LNCAP (cell line): ENCODE results near the gene C2orf76.
A peak's percentile ranks its signal among the peaks of the same experiment; 100 is the strongest.

Experiments
- TF ChIP-seq, protein P1 (sequence below): fragments of 450-650 bp; IDR thresholded peaks from 2 replicates; pipeline ENCODE4 v1.5.1; 2017; ENCODE audit warnings: mild to moderate bottlenecking

C2orf76 gene

DNA sequence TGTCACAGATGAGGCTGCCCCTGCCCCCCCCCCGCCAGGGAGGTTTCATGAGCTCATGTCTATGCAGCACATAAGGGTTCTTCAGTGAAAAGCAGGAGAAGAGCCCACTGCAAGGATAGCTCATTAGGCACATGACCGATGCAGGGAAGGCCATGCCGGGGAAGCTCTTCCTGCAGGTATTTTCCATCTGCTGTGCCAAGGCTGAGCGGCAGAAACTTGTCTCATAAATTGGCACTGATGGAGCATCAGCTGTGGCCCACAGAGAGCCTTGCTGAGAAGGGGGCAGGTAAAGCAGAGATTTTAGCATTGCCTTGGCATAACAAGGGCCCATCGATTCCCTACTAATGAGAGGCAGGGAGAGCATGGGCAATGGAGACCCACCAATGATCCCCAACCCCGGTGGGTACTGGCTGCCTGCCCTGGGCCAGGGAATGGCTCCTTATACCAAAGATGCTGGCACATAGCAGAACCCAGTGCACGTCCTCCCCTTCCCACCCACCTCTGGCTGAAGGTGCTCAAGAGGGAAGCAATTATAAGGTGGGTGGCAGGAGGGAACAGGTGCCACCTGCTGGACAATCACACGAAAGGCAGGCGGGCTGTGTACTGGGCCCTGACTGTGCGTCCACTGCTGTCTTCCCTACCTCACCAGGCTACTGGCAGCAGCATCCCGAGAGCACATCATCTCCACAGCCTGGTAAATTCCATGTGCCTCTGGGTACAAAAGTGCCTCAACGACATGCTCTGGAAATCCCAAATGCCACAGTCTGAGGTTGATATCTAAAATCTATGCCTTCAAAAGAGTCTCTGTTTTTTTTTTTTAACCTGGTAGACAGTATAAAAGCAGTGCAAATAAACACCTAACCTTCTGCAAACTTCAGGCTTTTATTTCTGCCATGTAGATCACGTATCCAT lies 101.6 kb downstream of the C2orf76 start:
- TF ChIP-seq, protein P1, sequence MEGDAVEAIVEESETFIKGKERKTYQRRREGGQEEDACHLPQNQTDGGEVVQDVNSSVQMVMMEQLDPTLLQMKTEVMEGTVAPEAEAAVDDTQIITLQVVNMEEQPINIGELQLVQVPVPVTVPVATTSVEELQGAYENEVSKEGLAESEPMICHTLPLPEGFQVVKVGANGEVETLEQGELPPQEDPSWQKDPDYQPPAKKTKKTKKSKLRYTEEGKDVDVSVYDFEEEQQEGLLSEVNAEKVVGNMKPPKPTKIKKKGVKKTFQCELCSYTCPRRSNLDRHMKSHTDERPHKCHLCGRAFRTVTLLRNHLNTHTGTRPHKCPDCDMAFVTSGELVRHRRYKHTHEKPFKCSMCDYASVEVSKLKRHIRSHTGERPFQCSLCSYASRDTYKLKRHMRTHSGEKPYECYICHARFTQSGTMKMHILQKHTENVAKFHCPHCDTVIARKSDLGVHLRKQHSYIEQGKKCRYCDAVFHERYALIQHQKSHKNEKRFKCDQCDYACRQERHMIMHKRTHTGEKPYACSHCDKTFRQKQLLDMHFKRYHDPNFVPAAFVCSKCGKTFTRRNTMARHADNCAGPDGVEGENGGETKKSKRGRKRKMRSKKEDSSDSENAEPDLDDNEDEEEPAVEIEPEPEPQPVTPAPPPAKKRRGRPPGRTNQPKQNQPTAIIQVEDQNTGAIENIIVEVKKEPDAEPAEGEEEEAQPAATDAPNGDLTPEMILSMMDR = peak; percentile 82

- TF ChIP-seq, protein P1 = no peak
Observed at GRCh38 chr2:119263656-119264055, 103.0 kb downstream of the C2orf76 start.

GRCh38 chr2:119263025-119263424 lies 103.6 kb downstream of the C2orf76 start:
- TF ChIP-seq, protein P1 = no peak

DNA sequence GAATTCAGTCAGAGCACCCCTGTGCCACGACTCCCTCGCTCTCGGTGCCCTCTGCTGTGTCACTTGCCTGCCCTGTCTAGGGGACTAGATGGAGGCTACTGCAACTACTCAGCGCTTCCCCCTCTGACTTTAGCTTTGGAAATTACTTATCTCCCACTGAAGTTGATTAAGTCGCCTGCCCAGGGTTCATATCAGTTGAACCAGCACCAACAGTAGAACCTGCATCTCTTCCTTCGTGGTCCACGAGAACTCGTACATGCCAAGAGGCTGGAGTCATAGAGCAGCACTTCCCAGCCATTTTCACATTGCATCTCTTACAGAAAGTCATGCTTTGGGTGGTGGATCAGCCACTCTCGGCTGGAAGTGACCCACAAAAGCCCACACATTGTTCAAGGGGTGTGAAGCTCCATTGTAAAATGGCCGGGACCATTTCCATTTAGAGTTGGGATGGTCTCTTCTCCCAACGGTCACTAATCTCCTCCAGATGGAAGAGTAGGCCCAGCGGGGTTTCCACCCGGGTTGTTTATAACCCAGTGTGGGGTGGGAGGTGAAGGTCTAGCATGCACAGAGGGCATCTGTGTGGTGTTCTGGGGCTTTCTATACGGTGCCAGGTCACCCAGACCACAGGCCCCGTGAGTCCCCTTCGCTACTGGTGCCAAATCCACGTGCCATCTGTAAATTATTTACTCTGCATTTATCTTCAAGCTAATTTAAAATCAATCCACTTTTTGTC lies 105.0 kb downstream of the C2orf76 start:
- TF ChIP-seq, protein P1 = no peak

DNA sequence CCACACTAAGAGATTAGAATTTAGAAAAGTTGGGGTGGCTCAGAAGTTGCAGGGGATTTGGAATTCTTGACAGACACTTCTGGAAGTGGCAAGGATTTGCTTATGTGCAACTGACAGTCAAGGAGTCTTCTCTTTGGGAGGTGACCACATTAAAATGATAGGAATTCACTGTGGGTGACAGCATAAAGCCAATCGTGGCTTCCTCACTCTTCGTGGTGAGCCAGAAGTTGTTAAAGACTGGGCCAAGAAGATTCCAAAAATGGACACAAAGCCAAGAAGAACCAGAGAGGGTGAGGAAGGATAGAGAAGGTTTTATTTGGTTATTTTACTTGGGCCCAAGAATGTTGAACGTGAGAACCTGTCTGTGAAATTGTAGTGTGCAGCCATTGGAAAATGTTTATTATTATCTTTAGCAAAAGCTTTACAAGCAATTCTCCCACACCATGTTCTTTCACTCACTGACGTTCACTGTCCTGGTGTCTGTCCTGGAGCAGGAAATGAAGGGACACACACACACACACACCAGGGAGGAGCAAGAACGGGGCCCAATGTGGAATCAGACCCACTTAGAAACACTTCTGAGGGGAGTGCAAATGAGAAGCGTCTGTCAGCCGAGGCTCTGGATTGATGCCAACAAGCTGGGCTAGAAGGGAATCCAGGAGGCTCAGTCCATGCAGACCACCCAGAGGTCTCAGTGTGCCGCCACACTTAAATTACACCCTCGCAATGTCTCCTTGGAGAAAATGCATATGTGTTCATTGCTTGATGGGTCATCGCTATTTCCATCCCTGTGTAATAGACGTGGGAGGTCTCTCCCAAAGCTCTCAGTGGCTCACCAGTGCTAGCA lies 105.8 kb downstream of the C2orf76 start:
- TF ChIP-seq, protein P1 = no peak

- TF ChIP-seq, protein P1 = no peak
Observed at GRCh38 chr2:119259296-119259860, 107.3 kb downstream of the C2orf76 start.

GRCh38 chr2:119257198-119257597 lies 109.4 kb downstream of the C2orf76 start:
- TF ChIP-seq, protein P1 = no peak
